Fibroblast of skin of scalp (primary cell): ENCODE measurements around the gene PCDHGA7.
"Not testable (repeated sequence)": the region's sequence is repeated elsewhere in the genome, so short reads cannot be mapped to it uniquely, and the experiment has no call there.

Experiments
- DNase-seq: peaks from one replicate; pipeline ENCODE4 v3.0.0-alpha.2; 2013

PCDHGA7 gene

GRCh38 chr5:141430332-141431113 lies 48.0 kb downstream of the PCDHGA7 start, which contains the start of gene PCDHGA12:
PCDHGA12 (plus strand) TSS chr5:141430507; CDS start chr5:141430760, 253 bp downstream.
- DNase-seq: peak; percentile 91

GRCh38 chr5:141431286-141431685 lies 48.7 kb downstream of the PCDHGA7 start:
- DNase-seq: peak; percentile 32

GRCh38 chr5:141432308-141432707 lies 49.8 kb downstream of the PCDHGA7 start:
- DNase-seq: not testable (repeated sequence)

- not testable (repeated sequence) for DNase-seq
Measured at GRCh38 chr5:141432726-141433125, 50.2 kb downstream of the PCDHGA7 start.

- DNase-seq: peak; percentile 27
Measured at GRCh38 chr5:141434006-141434405, 51.5 kb downstream of the PCDHGA7 start.
